Thoracic aorta (tissue), 2 donors: Measurements from ENCODE around the gene ADAMTS7. TPM values are rescaled to one million over a fixed set of nuclear protein-coding genes. Genes with fewer than 3 reads are reported as not detected.
"Not testable (repeated sequence)": the region's sequence is repeated elsewhere in the genome, so short reads cannot be mapped to it uniquely, and the experiment has no call there.

ENCODE experiments used
- ATAC-seq: fragments of 150-250 bp; one replicate; pipeline ENCODE4 v1.8.0; 2017; ENCODE audit warnings: low read depth; ENCODE audit not compliant: insufficient number of reproducible peaks, low FRiP score
- DNase-seq: peaks from one replicate; pipeline ENCODE4 v3.0.0-alpha.2; 2020; ENCODE audit warnings: low spot score
- H3K27ac ChIP-seq, 2 donors: fragments of 200-600 bp; sonication (generic); 1 replicate in 1 of 2; 2 replicates in 1 of 2; pipeline ENCODE4 v1.5.1; 2016; ENCODE audit warnings: mild to moderate bottlenecking in 2 of 2, moderate library complexity in 2 of 2
- H3K27me3 ChIP-seq: fragments of 200-600 bp; sonication (generic); replicated peaks from 2 replicates; pipeline ENCODE4 v1.6.0; 2016; ENCODE audit warnings: mild to moderate bottlenecking; ENCODE audit not compliant: insufficient read depth
- H3K36me3 ChIP-seq: fragments of 200-600 bp; sonication (generic); one replicate; pipeline ENCODE4 v1.5.1; 2016
- H3K4me1 ChIP-seq, 2 donors: fragments of 200-600 bp; sonication (generic); 1 replicate in 1 of 2; 2 replicates in 1 of 2; pipeline versions ENCODE4 v1.5.1 to v1.6.0; 2016; ENCODE audit warnings: low read depth in 2 of 2, mild to moderate bottlenecking in 1 of 2; ENCODE audit not compliant: control insufficient read depth in 1 of 2
- H3K4me3 ChIP-seq: fragments of 200-600 bp; sonication (generic); 2 replicates; pipeline ENCODE4 v1.5.1; 2016; ENCODE audit warnings: mild to moderate bottlenecking
- H3K9me3 ChIP-seq: fragments of 200-600 bp; sonication (generic); 2 replicates; pipeline ENCODE4 v1.5.1; 2016
- CTCF ChIP-seq: fragments of 200-600 bp; sonication (generic); IDR thresholded peaks from one replicate; pipeline ENCODE4 v1.5.1; 2019; ENCODE audit warnings: antibody characterized with exemption
- total RNA-seq, 2 donors: library from RNA; depleted of rRNA; stranded (reverse); fragments of >200 nt; gene quantifications; one replicate each; pipeline versions ENCODE4 v1.1.0 to v1.2.3, GENCODE V29; 2016

The ADAMTS7 gene
- total RNA-seq, 2 donors from 2014 or later, result 15.6 to 60.2 TPM

- Histone ChIP-seq H3K4me1 (peaks cover 6 to 8% of the 10 kb centered on the region in 2 donors), H3K36me3 (no peaks in the 10 kb centered on the region), H3K4me3 (no peak overlapping the region), H3K27me3 (no peaks in the 10 kb centered on the region), H3K9me3 (peaks cover 3% of the 10 kb centered on the region), H3K27ac (no peak overlapping the region)
- DNase-seq (no peak), ATAC-seq (no peak)
- no peak for TF ChIP-seq CTCF
These were observed 3.9 kb downstream of the ADAMTS7 start for GRCh38 chr15:78807359-78807758.

GRCh38 chr15:78804391-78804792 is 6.9 kb downstream of the ADAMTS7 start:
- H3K4me3 ChIP-seq, result no peak overlapping the region
- no peaks in the 10 kb centered on the region for H3K4me1 ChIP-seq
- H3K27me3 ChIP-seq, result no peaks in the 10 kb centered on the region
- no peaks in the 10 kb centered on the region for H3K36me3 ChIP-seq
- no peak overlapping the region for H3K27ac ChIP-seq
- H3K9me3 ChIP-seq, result peaks cover 3% of the 10 kb centered on the region
- TF ChIP-seq CTCF, result no peak
- no peak for ATAC-seq
- no peak for DNase-seq

- peaks cover 9 to 20% of the 10 kb centered on the region in 2 donors for H3K4me1 ChIP-seq
- no peaks in the 10 kb centered on the region for H3K9me3 ChIP-seq
- no peak for TF ChIP-seq CTCF
- no peaks in the 10 kb centered on the region for H3K36me3 ChIP-seq
- ATAC-seq, result no peak
- H3K27me3 ChIP-seq, result no peaks in the 10 kb centered on the region
- H3K4me3 ChIP-seq, result no peak overlapping the region
- H3K27ac ChIP-seq, result no peak overlapping the region
- no peak for DNase-seq
These were observed 10.5 kb downstream of the ADAMTS7 start for GRCh38 chr15:78800806-78801205.

- H3K9me3 ChIP-seq, result no peaks in the 10 kb centered on the region
- no peak overlapping the region for H3K4me3 ChIP-seq
- no peak for TF ChIP-seq CTCF
- H3K27ac ChIP-seq, result no peak overlapping the region
- H3K4me1 ChIP-seq, result peaks cover 9 to 20% of the 10 kb centered on the region in 2 donors
- H3K36me3 ChIP-seq, result peaks cover 5% of the 10 kb centered on the region
- no peak for DNase-seq
- no peak for ATAC-seq
- H3K27me3 ChIP-seq, result no peaks in the 10 kb centered on the region
These were observed 11.1 kb downstream of the ADAMTS7 start for GRCh38 chr15:78800189-78800588.

- not testable (repeated sequence) for H3K36me3 ChIP-seq, H3K27me3 ChIP-seq, DNase-seq, H3K4me3 ChIP-seq, H3K9me3 ChIP-seq, ATAC-seq, H3K27ac ChIP-seq
- peaks cover 9 to 20% of the 10 kb centered on the region in 2 donors for H3K4me1 ChIP-seq
These were observed 12.2 kb downstream of the ADAMTS7 start for GRCh38 chr15:78799102-78799501.

GRCh38 chr15:78798355-78798754 is 12.9 kb downstream of the ADAMTS7 start:
- not testable (repeated sequence) for DNase-seq, H3K27me3 ChIP-seq, H3K9me3 ChIP-seq, H3K4me3 ChIP-seq, H3K36me3 ChIP-seq
- Histone ChIP-seq H3K4me1 (peaks cover 9 to 20% of the 10 kb centered on the region in 2 donors), H3K27ac (peak overlapping the region in 1 of 2 donors; percentile 2)
- peak; percentile 39 for ATAC-seq
